ENCODE data around the gene GNRH2. TPM values are rescaled to one million over a fixed set of nuclear protein-coding genes. Genes with fewer than 3 reads are reported as not detected.
"Not testable (repeated sequence)": the region's sequence is repeated elsewhere in the genome, so short reads cannot be mapped to it uniquely, and the experiment has no call there.

Gene GNRH2
- total and polyA plus RNA-seq, 2 donors (not counting 1 experiment from before 2014, with no cell fraction given) = not detected

- H3K27ac ChIP-seq (ENCODE audit: insufficient read depth, low read length) = no peak overlapping the region
- DNase-seq (ENCODE audit: low read depth in 2 of 2) = no peak
- H3K79me2 ChIP-seq (ENCODE audit: control insufficient read depth, insufficient read depth, low read length) = peaks cover 8% of the 10 kb centered on the region
- H3K9me3 ChIP-seq (ENCODE audit: control insufficient read depth, insufficient read depth, low read depth, low read length) = no peaks in the 10 kb centered on the region
- no peak overlapping the region for H3K9ac ChIP-seq (ENCODE audit: insufficient read depth, low read length)
- no peaks in the 10 kb centered on the region for H4K20me1 ChIP-seq (ENCODE audit: control insufficient read depth, extremely low read depth, insufficient read depth, low read length)
- TF ChIP-seq EZH2 (IDR thresholded peaks at IDR 0.05; ENCODE audit: low read length, missing control alignments) (no peak), CTCF (conservative IDR thresholded peaks at IDR 0.05 in 1 of 2, IDR thresholded peaks at IDR 0.05 in 1 of 2; ENCODE audit: low read depth in 1 of 2, low read length in 2 of 2) (no peak)
- no peaks in the 10 kb centered on the region for H3K4me1 ChIP-seq (ENCODE audit: control insufficient read depth, extremely low read depth, insufficient read depth, low read length)
- peaks cover 17% of the 10 kb centered on the region for H3K36me3 ChIP-seq (ENCODE audit: control insufficient read depth, insufficient read depth, low read length)
- H2AFZ ChIP-seq (ENCODE audit: low read length) = no peak overlapping the region
- H3K27me3 ChIP-seq (ENCODE audit: control insufficient read depth, insufficient read depth, low read length) = no peaks in the 10 kb centered on the region
- no peak overlapping the region for H3K4me2 ChIP-seq (ENCODE audit: extremely low read depth, insufficient read depth, low read length)
- no peak overlapping the region for H3K4me3 ChIP-seq (replicated peaks in 1 of 4; ENCODE audit: control extremely low read depth in 1 of 4, insufficient read depth in 1 of 4, low read depth in 3 of 4, low read length in 4 of 4)
Observed at GRCh38 chr20:3051385-3052019, 8.1 kb downstream of the GNRH2 start.

- TF ChIP-seq EZH2 (IDR thresholded peaks at IDR 0.05; ENCODE audit: low read length, missing control alignments) (no peak), CTCF (conservative IDR thresholded peaks at IDR 0.05 in 1 of 2, IDR thresholded peaks at IDR 0.05 in 1 of 2; ENCODE audit: low read depth in 1 of 2, low read length in 2 of 2) (no peak)
- Histone ChIP-seq H4K20me1 (ENCODE audit: control insufficient read depth, extremely low read depth, insufficient read depth, low read length) (no peaks in the 10 kb centered on the region), H3K9me3 (ENCODE audit: control insufficient read depth, insufficient read depth, low read depth, low read length) (no peaks in the 10 kb centered on the region), H3K27ac (ENCODE audit: insufficient read depth, low read length) (no peak overlapping the region), H3K9ac (ENCODE audit: insufficient read depth, low read length) (no peak overlapping the region), H3K79me2 (ENCODE audit: control insufficient read depth, insufficient read depth, low read length) (no peaks in the 10 kb centered on the region), H3K4me1 (ENCODE audit: control insufficient read depth, extremely low read depth, insufficient read depth, low read length) (no peaks in the 10 kb centered on the region), H2AFZ (ENCODE audit: low read length) (no peak overlapping the region), H3K4me2 (ENCODE audit: extremely low read depth, insufficient read depth, low read length) (no peak overlapping the region), H3K4me3 (replicated peaks in 1 of 4; ENCODE audit: control extremely low read depth in 1 of 4, insufficient read depth in 1 of 4, low read depth in 3 of 4, low read length in 4 of 4) (no peak overlapping the region), H3K36me3 (ENCODE audit: control insufficient read depth, insufficient read depth, low read length) (no peaks in the 10 kb centered on the region), H3K27me3 (ENCODE audit: control insufficient read depth, insufficient read depth, low read length) (no peaks in the 10 kb centered on the region)
- no peak for DNase-seq (ENCODE audit: low read depth in 2 of 2)
Observed at GRCh38 chr20:3059489-3059888, 16.1 kb downstream of the GNRH2 start.

- H3K36me3 ChIP-seq (ENCODE audit: control insufficient read depth, insufficient read depth, low read length); H2AFZ ChIP-seq (ENCODE audit: low read length); H3K4me3 ChIP-seq (replicated peaks in 1 of 4; ENCODE audit: control extremely low read depth in 1 of 4, insufficient read depth in 1 of 4, low read depth in 3 of 4, low read length in 4 of 4); H3K27ac ChIP-seq (ENCODE audit: insufficient read depth, low read length); DNase-seq (ENCODE audit: low read depth in 2 of 2); H4K20me1 ChIP-seq (ENCODE audit: control insufficient read depth, extremely low read depth, insufficient read depth, low read length); H3K9ac ChIP-seq (ENCODE audit: insufficient read depth, low read length); H3K79me2 ChIP-seq (ENCODE audit: control insufficient read depth, insufficient read depth, low read length); H3K9me3 ChIP-seq (ENCODE audit: control insufficient read depth, insufficient read depth, low read depth, low read length); H3K4me2 ChIP-seq (ENCODE audit: extremely low read depth, insufficient read depth, low read length); H3K27me3 ChIP-seq (ENCODE audit: control insufficient read depth, insufficient read depth, low read length): not testable (repeated sequence)
- H3K4me1 ChIP-seq (ENCODE audit: control insufficient read depth, extremely low read depth, insufficient read depth, low read length) = peaks cover 10% of the 10 kb centered on the region
Observed at GRCh38 chr20:3064119-3064518, 20.7 kb downstream of the GNRH2 start.
